Stimulated activated CD4-positive, alpha-beta T cell treated with anti-CD3 and anti-CD28 coated beads, Interleukin-4, amount 100 ng/mL, for 4 hours (primary cell): Measurements from ENCODE around the gene LRMDA.

Source experiments
- DNase-seq, 2 experiments: peaks; one replicate each; pipeline ENCODE4 v3.0.0-alpha.2; 2020

LRMDA gene

DNA sequence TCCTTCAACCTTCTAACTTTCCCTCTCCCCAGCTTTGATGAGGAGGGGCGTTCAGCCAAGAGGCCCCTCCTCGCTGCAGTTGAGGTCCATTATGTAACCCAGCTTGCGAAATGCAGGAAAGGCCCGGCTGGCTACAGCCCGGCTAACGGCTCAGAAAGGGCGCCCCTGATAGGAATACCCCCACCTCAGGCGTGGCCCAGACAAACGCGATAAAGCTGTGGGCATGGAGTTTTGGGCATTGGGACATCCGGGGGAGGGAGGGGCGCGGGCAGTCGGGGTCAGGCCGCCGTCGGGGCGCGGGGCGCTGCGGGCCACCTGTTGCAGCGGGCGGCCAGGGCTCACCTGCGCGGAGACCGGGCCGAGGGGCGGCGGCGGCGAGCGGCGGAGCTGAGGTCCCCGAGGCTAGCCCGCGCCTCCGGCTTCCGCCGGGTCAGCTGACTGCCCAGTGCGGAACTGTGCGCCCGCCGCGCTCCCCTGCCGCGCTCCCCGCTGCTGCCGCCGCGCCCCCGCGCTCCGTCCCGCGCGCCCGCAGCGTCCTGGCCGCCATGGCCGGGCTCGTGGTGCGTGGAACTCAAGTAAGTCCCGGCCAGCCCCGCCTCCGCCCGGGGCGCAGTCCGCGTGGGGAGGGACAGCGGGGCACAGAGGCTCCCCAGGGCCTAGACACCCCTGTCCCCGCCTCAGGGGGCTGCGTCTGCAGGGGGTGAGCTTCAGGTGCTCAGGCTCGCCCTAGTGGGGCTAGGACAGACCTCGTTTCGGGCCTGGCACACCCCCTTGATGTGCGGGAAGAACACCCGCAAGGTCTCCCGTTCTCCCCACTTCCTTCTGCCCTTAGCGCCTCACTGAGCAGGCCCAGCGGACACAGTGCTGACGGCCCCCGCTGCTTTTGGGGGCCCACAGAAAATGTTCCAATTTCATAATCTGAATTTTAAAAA lies at the start of gene LRMDA:
Gene LRMDA, plus strand, starts transcription at position 445 of the 932 bp plus-strand sequence.
- DNase-seq, result no peak

DNA sequence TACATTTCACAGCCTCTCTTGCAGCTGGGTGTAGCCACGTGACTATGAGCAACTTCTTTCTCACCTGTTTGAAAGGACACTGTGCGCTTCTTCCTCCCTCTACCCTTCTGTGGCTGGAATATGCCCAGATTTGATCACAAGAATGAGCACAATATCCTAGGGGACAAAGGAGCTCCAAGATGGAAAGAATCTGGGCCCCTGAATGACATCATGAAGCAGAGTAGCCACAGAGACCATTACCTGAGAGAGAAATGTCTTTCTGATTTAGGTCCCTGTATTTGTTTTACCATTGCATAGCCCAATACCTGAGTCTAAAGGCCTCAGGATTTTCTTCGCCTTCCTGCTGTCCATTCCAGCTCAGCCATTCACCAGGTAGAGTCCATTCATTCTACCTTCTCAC lies 45.3 kb upstream of the LRMDA start:
- DNase-seq, result no peak

DNA sequence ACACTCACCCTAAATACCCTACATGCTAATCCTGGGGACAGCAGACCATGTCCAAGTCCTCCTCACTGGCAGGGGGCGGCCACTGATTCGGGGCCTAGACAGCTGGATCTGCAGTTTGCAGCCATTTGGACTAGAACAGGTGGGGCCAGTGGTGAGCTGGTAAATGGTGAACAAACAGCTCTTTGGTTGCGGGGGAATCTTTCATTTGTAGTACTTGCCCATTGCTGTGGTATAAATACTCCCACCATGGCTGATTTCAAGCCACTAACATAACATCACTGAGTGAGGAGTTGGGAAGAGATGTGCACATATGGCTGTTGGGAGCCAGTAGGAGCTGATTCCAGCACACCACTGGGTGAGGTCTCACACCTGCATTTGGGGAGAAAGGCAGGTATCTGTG lies 43.3 kb upstream of the LRMDA start:
- no peak for DNase-seq

DNA sequence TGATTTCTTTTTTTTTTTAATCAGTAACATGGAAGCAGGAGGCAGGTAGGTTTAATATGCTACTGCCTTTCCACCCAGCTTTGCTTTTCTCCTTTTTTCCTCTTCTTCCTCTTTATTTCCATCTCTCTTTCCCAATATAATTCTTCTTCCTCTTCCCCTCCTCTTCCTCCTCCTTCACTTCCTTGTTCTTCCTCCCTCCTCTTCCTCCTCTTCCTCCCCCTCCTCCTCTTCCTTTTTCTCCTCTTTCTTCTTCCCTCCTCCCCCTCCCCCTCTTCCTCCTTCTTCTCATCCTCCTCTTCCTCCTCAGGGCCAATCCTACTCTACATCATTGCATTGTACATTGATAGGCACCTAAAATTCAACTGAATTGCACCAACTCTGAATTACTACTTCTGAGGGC lies 41.2 kb upstream of the LRMDA start:
- no peak for DNase-seq

DNA sequence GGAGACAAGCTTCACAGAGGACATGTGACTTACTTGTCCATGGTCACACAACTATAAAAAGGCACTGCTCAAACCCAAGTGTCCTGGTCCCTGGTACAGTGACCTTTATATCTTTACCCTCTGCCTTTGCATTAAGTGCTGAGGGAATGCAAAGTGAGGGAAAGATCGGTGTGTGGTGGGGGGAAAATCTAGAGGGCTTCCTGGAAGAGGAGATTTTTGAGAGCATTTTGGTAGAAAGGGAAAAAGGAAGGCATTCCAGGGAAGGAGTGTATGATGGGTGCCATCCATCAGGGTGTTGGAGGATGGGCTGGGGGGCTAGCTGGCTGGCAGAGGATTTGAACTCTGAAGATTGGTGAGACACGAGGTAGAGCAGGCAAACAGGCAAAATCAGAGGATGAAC lies 39.2 kb upstream of the LRMDA start:
- no peak for DNase-seq

DNA sequence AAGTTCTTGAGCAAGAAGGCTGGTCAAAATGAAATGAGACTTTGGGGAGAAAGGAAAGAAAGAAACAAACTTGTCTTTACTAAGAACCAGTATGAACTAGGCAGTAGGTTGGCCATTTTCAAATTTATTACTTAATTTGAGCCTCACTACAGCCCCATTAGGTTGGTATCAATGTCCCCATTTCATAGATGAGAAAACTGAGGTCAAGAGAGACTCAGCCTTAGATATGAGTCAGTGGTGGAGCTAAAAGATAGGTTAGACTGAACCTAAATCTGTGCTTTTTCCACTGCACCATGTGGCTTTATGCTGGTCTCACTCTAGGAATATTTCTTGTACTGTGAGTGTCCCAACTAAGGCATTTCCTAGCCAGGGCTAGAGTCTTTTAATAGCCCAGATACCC lies 38.7 kb upstream of the LRMDA start:
- no peak for DNase-seq

DNA sequence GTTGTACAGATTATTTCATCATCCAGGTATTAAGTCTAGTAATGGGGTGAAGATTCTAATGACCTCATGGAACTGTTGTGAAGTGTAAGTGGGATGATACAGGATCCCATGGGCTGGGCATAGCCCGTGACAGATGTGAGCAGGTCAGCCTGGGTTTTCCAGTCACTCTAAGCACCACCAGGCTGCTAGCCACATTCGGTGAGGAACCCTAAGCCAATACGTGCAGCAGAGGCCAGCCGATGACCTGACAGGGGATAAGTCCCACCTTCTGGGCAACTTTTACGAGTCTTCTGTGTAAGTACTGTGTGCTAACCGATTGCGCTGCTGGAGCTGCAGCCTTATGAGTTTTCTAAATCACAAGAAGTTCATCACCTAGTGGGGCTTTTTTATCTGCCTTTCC lies 37.2 kb upstream of the LRMDA start:
- no peak for DNase-seq

DNA sequence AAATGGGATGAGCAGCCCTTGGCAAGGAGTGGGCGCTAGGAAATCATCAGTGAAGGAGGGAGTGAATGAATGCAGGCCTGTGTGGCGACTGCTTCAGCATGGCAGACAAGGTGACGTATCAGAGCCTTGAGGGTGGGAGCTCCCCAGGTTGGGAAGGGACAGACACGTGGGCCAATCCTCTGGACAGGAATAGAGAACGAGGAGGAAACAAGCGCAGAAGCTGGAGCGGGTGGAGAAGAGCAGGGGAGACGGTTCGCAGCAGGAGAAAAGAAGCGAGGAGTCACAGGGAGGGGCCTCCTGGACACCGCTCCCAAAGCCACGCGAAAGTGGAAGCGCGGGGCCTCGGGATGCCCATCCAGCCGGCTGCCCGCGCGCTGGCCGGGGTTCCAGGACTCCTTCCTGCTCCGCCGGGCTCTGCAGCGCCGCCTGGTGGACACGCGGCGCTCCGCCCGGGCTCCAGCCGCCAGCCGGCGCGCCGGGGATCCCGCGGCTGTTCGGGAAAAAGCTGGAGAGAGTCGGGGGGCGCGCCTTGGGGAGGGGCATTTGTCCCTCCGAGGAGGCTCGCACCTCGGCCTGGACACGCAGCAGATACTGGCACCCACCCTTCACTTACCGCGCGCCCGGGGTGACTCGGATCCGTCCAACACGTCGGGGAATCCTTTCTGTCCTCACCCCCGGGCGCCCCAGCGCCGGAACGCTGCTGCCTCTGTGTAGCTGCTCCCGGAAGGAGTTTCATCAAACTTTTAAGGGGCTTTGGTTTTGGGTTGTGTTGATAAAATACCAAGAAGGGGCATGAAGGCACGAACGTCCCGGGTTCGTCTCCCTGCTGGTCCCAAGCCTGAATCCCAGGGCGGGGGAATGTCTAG lies 36.1 kb upstream of the LRMDA start:
- no peak for DNase-seq

DNA sequence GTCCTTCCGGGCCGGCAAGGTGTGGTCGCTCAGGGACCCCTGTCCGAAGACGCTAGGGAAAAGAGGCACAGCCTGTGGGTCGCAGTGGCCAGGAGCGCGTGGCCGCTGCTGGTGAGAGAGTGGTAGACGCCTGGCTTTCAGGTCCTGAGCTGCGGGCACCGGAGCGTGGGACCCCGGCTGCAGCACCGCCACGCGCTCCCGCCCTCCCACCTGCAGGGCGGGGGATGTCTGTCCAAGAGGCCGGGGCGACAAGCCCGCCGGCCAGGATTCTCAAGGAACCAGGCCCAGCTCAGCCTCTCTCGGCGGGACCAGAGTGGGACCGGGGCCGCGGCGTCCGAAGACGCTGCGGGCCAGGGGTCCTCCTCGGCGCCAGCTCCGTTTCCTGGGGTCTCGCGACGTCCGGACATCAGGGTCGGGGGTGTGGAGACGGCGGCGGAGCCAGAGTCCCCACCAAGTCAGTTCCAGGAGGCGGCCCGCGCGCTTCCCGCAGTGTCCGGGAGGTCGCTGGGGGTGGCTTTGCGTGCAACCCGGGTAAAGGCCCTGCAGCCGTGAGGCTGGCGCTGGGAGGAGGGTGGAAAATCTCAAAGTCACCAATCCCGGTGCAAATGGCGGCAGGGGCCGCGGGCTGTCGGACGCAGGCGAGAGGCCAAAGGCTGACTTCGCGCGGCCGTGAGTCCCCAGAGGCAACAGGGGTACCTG lies 35.3 kb upstream of the LRMDA start:
- DNase-seq, result no peak

DNA sequence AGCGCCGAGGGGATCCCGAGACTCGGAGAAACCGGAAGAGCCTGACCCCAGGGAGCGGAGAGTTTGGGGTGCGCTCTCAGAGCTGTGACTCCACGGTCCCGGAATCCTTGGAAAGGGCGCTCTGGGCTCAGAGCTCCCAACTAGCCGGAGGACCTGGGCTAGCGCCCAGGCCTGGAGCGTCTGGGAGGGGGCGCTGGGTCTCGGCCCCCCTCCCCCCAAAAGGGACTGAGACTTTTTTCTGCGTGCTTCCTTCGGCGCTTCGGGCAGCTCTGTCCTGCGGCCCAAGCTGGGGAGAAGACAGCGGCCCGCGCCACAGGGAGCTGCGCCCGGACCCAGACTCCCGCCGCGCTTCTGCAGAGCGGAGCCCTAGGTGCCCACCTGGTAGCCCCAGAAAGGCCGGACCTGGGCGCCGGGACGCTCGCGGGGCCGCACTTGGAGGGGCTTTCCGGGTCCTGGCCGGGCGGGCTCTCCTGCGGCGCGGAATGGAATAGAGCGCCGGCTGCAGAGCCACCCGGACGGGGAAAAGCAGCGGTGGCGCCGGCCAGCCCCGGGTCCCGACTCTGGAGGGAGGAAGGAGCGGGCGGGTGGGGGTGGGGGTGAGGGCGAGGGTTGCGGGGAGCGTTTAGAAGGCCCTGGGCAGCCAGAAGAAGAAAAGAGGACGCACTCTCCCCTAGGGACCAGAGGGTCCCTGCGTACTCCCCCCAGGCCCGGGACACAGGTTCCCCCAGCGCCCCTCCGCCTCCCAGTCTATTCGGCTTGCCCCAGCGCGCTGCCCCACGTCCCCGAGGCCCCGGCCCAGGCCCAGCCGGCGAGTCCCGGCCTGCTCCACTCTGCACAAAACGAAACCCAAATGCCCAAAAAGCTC lies 34.6 kb upstream of the LRMDA start:
- DNase-seq, result no peak

DNA sequence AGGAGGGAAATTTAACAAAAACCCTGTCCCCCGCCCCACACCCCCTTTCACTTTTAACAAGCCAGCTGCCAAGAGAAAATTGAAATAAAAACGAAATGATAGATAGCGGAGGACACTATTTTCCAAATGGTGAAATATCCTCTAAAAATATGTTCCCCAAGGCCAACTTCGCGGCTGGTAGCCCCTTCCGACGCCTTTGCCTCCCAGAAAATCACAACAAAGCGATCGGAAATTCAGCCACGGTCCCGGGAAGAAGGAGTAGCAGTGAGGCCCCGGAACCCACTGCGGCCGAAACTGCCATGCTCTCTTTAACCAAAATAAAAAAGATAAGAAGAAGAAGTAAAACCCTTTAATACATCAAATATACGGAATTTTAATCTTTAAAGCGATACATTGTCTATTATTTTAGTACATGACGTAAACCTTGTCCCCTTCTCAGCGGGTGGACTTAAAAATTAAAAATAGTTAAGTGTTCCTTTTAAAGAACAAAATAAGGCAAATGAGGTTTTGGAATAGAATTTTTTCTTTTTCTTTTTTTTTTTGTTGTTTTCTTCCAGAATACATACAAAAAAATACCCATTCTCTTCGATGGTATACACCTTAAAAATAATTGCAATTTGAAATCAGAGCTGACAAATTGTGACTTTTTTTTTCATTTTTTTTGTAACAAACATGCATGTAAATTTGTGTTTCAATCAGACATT lies 33.8 kb upstream of the LRMDA start:
- DNase-seq, result no peak

DNA sequence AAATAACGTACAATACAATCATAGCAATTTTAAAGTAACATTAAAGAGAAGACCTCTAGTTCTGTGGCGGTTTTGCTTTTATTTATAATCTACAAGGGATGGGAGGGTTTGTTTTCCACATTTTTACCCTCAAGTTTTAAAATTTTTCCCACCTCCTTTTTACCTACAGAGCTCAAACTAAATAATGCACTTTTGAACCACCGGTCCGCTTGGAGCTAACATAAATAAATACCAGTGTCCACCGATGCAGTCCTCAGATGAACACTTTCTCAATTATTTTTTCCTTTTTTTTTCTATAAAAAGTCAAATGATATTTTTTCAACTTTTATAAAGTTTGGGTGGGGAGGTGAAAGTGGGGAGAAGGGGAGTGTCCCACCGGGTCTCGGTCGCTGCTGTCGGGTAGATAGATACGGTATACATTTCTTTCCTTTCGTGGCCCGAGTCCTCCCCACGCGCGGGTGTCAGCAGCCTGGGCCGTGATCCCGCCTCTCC lies 33.2 kb upstream of the LRMDA start:
- DNase-seq, result no peak

DNA sequence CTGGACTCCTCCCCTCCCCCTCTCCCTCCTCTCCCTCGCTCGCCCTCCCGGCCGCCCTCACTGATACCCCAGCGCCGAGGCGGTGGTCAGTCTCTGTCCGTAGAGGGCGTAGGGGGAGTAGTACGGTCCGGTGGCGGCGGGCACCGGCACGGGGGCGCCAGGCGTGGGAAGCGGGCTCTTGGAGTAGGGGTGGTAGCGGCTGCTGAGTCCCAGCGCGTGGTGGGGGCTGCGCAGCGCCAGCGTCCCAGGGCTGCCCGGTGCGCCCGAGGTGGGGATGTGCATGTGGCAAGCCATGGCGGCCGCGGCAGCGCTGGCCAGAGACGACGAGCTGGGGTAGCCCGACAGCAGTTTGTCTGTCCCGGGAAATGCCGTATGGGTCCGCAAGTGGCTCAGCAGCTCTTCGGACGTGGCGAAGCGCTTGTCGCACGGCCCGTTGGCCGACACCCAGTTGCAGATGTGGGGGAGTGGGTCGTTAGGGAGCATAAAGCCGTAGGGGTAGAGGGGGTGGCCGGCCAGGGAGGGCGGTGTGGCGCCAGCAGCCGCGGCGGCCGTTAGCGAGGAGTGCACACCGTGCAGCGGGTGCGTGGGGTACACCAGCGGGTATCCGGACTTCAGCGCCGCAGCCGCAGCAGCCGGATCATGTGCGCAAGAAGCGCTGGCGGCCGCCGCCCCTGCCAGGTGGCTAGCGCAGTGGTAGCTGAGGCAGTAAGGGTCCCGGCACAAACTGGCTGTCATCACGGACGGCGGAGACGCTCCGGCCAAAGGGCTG lies 32.5 kb upstream of the LRMDA start:
- DNase-seq, result no peak

DNA sequence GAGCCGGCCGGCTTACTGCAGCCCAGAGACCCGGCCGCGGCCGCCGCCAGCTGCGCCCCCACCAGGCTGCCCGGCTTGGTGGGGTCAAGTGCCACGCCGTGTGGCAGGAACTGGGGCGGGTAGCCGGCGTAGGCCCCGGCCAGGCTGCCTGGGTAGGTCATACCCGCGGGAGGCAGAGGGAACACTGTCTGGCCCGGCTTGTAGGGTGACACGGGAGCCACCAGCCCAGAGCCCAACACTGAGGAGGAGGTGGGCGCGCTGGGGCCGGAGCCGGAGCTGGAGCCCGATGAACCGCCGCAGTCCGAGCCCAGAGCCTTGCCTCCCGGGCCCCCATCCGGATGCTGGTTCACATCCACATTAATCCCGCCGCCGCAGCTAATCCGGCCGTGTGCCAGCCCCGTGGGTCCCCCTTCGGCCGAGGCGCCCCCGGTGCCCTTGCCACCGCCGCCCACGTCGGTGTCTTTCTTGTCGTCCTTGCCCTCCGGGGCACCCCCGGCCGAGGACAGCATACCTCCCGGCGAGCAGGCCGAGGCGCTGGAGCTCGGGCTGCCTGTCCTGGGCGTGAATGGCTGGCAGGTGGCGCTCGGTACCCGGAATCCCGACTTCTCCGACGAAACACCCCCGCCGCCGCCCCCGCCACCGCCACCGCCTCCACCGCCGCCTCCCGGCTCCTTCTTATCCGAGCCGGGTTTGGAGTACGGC lies 31.8 kb upstream of the LRMDA start:
- peak in 1 of 2 experiments; percentile 43 for DNase-seq

DNA sequence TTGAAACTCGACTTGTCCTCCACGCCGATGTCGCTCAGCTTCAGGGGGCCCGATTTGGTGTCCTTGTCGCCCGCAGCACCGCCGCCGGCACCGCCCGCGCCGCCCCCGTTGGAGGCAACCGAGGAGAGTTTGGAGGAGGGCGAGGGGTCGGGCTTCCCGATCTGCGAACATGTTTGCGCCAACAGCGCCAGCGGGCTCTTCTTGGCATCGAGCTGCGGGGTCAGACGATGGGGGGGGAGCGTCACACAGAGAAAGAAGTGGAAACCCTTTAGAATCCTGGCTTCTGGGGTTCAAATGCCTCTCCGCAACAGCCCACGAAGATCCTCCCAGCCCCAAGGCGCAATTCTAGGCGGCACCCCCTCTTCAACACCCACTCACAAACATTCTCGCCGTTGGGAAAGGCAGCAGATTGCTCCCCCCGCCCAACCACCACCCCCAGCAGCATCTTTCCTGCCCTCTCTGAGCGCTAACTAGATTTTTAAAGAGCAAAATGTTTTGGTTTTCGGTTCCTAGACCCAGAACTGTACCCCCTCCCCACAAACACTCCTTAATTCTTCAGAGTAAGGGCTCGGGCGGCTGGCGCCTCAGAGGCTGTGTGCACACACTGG lies 31.2 kb upstream of the LRMDA start:
- DNase-seq, result no peak

DNA sequence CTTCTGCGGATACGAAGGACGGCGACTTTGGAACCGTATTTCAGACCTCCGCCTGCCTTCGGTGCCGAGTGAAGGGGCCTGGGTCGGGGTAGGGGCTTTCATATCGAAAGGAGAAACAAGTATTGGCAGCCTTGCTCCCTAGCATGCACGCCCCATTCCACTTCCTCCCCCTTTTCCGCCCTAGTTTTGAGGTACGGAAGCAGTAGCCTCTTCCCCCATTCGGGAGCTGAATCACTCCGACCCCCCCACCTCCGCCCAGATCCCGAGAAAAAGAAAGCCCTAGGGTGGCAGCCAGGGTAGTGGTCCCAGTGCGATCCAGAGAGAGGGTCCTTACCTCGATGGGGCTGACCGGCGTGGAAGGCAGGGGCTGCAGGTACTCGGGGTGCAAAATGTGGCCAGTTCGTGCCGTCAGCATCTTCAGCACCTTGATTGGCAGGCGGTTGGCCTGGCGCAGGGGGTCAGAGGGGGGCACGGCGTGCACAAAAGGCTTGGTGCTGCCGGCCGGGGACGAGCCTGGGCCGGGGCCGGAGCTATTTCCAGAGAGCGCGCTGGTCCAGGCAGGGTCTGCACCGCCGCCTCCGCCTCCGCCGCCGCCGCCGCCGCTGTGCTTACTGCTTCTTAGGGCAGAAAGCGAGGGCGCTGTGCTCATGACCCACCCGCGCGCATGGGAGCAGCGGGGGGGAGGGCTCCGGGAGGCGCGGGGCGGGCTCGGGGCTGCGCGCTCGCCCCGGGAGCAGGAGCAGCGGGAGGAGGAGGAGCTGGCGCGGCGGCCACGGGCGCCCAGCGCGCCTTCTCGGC lies 30.5 kb upstream of the LRMDA start:
- no peak for DNase-seq

DNA sequence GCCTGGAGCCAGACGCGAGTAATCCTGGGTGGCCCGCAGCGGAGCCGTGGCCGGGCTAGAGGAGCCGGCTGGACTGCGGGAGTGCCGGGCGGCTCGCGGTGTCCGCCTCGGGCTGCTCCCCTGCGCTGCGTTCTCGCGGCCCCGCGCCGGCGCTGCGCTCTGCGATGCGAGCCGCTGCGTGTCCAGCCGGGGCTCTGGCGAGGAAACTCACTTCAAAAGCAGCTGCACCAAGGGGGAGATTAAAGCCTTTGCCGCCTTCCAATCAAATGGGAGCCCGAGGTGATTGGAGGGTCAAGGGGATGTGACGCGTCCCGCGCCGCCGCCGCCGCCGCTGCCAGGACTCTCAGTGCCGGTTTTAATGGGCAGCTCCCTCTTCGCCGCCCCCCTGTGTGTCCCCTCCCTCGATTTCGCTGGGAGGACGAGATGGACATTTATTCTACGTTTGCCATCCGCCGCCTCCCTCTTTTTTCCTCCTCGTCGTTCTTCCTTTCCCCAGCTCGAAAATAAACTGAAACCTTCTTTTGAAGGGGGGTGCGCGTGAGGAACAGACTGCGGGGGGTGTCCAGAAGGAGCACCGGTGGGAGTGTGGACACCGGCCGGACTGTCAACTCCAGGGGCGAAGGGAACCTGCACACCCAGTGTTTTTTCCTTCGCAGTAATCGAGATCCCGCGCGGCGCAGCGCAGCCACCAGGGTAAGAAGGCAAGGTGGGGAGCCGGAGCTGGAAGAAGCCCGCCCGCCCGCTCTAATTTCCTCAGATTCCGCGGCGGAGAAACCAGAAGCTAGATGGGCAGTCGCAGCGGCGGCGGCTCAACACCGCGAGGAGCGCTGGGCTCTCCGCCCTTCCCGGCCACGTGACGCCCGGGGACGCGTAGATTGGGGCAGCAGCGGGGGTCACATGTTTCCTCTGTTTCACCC lies 29.6 kb upstream of the LRMDA start, which contains the start of gene ZNF503:
Gene ZNF503, minus strand, starts transcription at position 196 of the 917 bp plus-strand sequence. CDS start 345 bp downstream, outside the sequence.
- DNase-seq, result no peak
